Neural progenitor cell (in vitro differentiated cells): ENCODE data around the gene MAVS.

Source experiments
- EZH2phosphoT487 ChIP-seq: fragments of 200-600 bp; sonication (generic); IDR thresholded peaks from 2 replicates; pipeline ENCODE4 v1.6.1; 2017; ENCODE audit warnings: antibody characterized with exemption
- TF ChIP-seq, protein P1 (sequence below): fragments of 200-600 bp; sonication (generic); IDR thresholded peaks from 2 replicates; pipeline ENCODE4 v1.5.1; 2017; ENCODE audit warnings: antibody characterized with exemption, mild to moderate bottlenecking

- TF ChIP-seq, protein P1, sequence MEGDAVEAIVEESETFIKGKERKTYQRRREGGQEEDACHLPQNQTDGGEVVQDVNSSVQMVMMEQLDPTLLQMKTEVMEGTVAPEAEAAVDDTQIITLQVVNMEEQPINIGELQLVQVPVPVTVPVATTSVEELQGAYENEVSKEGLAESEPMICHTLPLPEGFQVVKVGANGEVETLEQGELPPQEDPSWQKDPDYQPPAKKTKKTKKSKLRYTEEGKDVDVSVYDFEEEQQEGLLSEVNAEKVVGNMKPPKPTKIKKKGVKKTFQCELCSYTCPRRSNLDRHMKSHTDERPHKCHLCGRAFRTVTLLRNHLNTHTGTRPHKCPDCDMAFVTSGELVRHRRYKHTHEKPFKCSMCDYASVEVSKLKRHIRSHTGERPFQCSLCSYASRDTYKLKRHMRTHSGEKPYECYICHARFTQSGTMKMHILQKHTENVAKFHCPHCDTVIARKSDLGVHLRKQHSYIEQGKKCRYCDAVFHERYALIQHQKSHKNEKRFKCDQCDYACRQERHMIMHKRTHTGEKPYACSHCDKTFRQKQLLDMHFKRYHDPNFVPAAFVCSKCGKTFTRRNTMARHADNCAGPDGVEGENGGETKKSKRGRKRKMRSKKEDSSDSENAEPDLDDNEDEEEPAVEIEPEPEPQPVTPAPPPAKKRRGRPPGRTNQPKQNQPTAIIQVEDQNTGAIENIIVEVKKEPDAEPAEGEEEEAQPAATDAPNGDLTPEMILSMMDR = no peak
- TF ChIP-seq EZH2phosphoT487 = no peak
Observed at GRCh38 chr20:3864518-3864917, 17.9 kb downstream of the MAVS start.
